ENCODE results near the gene MMP11.
A peak's percentile ranks its signal among the peaks of the same experiment; 100 is the strongest.

The MMP11 gene

DNA sequence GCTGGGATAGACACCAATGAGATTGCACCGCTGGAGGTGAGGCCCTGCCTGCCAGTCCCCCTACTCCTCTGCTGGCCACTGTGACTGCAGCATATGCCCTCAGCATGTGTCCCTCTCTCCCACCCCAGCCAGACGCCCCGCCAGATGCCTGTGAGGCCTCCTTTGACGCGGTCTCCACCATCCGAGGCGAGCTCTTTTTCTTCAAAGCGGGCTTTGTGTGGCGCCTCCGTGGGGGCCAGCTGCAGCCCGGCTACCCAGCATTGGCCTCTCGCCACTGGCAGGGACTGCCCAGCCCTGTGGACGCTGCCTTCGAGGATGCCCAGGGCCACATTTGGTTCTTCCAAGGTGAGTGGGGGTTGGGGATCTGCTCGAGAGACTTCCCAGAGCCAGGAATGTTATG lies 8.4 kb downstream of the MMP11 start:
- no peak for DNase-seq (ENCODE audit: low read depth in 2 of 2)

GRCh38 chr22:23781511-23782183 lies 9.0 kb downstream of the MMP11 start:
- no peak for DNase-seq (ENCODE audit: low read depth in 2 of 2)

DNA sequence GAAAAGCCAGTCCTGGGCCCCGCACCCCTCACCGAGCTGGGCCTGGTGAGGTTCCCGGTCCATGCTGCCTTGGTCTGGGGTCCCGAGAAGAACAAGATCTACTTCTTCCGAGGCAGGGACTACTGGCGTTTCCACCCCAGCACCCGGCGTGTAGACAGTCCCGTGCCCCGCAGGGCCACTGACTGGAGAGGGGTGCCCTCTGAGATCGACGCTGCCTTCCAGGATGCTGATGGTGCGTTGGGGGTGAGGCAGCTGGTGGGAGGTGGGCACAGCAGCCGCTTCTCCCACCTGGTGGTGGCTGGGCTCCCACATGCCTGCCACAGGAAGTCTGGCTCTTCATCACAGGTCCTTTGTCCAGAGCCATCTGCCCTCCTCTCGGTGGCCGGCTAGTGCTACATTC lies 9.6 kb downstream of the MMP11 start:
- DNase-seq (ENCODE audit: low read depth in 2 of 2), result no peak

GRCh38 chr22:23782703-23783102 lies 10.1 kb downstream of the MMP11 start:
- DNase-seq (ENCODE audit: low read depth in 2 of 2), result no peak

- no peak for DNase-seq (ENCODE audit: low read depth in 2 of 2)
Observed at GRCh38 chr22:23783265-23784150, 10.9 kb downstream of the MMP11 start.

GRCh38 chr22:23784215-23784732 lies 11.6 kb downstream of the MMP11 start:
- DNase-seq (ENCODE audit: low read depth in 2 of 2), result no peak

- DNase-seq (ENCODE audit: low read depth in 2 of 2), result no peak
Observed at GRCh38 chr22:23786261-23786710, 13.6 kb downstream of the MMP11 start.

DNA sequence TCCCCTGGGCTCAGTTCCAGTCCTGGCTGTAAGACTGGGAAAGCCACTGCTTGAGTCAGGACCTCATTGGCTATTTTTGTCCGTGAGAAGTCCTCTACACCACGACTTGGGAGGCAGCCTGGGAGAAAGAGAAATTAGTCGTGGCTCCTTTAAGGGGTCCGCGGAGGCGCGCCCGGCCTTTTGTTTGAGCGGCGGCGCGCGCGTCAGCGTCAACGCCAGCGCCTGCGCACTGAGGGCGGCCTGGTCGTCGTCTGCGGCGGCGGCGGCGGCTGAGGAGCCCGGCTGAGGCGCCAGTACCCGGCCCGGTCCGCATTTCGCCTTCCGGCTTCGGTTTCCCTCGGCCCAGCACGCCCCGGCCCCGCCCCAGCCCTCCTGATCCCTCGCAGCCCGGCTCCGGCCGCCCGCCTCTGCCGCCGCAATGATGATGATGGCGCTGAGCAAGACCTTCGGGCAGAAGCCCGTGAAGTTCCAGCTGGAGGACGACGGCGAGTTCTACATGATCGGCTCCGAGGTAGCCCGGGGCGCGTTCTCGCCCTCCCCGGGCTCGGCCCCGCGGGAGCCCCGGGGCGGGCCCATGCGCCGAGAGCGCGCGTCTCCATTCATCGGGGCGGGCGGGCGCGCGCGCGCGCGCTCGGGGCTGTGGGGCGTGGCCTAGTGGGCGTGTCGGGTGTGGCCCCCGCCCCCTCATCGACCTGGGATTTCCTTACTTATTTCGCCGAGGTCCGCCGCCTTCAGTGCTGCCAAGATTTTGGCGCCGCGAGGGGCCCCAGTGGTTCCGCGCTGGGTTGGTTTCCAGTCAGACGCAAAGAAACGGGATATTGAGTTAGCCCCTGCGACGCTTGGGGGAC lies 14.3 kb downstream of the MMP11 start, which contains the start of gene SMARCB1:
Gene SMARCB1 (plus strand): TSS at position 215 of the 848 bp plus-strand sequence. CDS start 204 bp downstream, at position 419.
- DNase-seq (ENCODE audit: low read depth in 2 of 2), result peak; percentile 83 to 88

DNA sequence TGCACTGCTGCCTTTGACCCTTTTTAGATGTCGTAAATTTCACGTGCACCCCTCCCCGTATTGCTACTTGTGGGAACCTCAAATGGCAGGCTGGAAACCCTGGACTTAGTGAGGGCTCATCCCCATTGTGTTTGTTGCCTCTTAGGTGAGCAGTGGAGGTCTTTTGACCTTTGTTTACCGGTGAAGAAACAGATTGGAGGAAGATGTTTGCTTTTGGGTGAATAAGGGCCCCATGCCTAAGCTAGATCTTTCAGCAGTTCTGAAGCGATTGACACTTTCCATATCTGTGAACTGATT lies 14.9 kb downstream of the MMP11 start:
- DNase-seq (ENCODE audit: low read depth in 2 of 2), result no peak

GRCh38 chr22:23787910-23788309 lies 15.3 kb downstream of the MMP11 start:
- no peak for DNase-seq (ENCODE audit: low read depth in 2 of 2)

- DNase-seq (ENCODE audit: low read depth in 2 of 2), result no peak
Observed at GRCh38 chr22:23789121-23789520, 16.5 kb downstream of the MMP11 start.

DNA sequence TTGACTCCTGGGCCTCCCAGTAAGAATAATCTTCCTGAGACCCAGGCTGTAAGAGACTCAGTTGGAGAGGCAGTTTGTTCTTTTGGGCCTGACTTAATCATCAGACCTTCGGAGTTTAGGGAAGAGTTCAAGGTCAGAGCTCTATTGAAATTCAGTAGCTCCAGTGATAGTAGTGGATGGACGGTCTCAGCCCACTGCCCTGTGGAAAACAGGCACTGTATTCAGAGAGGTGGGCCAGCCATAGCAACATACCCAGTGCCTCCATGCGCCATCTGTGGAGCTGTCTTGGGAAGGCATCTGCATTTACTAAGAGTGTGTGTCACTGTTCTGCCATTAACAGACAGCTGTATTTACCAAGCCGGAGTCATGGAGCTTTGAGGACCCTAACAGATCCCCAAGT lies 17.0 kb downstream of the MMP11 start:
- DNase-seq (ENCODE audit: low read depth in 2 of 2), result no peak

DNA sequence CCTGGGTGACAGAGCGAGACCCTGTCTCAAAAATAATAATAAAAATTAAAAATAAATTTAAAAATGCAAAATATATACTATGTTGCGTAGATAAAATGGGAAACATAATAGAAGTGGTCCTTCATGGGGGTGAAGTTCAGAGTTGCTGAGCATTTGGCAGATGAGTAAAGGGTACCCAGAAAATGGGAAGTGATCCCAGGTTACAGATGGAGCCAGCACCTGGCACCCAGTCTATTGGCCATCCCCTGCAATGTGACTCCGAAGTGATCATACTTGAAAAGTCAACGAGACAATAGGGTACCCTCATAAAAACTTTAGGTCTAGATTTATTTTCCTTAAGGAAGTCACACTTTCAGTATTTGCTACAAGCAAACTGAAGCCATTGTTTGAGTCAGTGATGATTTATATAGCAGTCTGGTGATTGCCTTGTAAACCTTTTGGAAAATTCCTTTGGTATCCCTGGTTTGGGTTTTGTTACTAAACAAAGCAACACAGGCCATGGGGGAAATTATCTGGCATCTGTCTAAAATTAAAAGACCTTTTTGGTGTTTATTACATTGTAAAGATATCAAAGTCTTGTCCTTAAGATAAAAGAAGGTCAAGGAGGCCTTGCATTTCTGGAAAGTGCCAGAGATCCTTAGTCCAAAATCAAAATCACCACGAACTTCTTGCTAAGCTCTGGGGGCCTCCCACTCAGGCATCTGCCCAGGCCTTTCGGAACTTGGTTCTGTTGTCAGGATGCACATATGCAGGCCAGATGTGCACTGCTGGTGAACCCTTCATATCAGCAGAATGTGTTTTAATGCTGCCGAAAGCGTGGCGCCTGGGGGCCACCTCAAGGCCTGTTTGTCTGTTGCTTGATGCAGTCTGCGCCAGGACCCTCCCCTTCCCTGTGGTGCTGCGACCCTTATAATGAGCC lies 18.4 kb downstream of the MMP11 start:
- DNase-seq (ENCODE audit: low read depth in 2 of 2), result no peak

DNA sequence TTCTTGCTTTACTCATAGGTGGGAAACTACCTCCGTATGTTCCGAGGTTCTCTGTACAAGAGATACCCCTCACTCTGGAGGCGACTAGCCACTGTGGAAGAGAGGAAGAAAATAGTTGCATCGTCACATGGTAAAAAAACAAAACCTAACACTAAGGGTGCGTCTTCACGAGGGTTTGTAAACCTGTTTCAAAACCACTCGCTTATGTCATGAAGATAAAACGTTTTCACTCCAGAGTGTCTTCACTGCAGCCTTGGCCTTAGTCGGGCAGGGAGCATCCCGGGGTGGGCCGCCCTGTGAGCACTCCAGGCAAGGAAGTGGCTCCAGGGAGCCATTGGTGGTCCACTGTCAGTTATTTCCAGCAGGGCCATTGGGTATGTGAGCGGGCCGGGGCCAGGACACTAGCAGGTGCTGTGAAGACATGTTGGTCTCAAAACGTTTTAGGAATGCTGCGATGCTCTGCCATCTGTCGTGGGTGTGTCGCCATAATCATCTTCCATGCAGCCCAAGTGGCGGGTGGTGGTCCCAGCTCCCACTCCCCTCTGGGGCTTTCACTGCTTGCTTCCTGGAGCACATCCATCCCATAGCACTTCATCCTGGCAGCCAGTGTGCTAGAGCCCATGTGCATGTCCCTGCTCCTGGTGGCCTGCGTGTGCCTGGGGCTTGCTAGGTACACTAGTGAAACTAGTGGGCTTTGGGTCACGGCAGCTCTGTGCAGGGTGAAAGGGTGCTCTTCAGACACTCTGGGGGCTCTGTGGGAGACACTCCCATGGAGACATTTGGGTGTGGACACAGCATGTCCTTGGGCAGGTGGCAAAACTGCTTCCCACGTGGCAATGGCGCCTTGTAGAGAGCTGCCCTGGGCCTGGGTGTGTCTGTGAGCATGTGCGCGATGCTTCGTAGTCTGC lies 19.3 kb downstream of the MMP11 start:
- DNase-seq (ENCODE audit: low read depth in 2 of 2), result no peak

GRCh38 chr22:23793326-23793725 lies 20.7 kb downstream of the MMP11 start:
- no peak for DNase-seq (ENCODE audit: low read depth in 2 of 2)

DNA sequence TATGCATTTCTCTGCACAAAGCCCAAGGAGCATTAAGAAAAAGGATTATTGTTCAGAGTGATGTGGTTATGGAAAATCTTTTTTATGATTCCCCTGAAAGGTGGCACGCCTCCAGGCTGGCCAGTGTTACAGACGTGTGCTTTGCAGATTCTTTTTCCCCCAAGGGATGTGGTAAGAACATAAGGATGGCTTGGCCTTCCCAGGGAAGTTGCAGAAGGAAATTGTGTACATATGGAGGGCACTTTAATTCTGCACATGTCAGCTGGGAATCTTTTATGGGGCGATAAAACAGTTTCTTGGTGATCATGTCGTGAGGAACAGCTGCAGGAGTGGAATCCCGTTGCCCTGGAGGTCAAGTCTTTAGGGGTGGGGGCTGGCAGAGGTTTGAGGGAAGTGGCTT lies 23.8 kb downstream of the MMP11 start:
- no peak for DNase-seq (ENCODE audit: low read depth in 2 of 2)

DNA sequence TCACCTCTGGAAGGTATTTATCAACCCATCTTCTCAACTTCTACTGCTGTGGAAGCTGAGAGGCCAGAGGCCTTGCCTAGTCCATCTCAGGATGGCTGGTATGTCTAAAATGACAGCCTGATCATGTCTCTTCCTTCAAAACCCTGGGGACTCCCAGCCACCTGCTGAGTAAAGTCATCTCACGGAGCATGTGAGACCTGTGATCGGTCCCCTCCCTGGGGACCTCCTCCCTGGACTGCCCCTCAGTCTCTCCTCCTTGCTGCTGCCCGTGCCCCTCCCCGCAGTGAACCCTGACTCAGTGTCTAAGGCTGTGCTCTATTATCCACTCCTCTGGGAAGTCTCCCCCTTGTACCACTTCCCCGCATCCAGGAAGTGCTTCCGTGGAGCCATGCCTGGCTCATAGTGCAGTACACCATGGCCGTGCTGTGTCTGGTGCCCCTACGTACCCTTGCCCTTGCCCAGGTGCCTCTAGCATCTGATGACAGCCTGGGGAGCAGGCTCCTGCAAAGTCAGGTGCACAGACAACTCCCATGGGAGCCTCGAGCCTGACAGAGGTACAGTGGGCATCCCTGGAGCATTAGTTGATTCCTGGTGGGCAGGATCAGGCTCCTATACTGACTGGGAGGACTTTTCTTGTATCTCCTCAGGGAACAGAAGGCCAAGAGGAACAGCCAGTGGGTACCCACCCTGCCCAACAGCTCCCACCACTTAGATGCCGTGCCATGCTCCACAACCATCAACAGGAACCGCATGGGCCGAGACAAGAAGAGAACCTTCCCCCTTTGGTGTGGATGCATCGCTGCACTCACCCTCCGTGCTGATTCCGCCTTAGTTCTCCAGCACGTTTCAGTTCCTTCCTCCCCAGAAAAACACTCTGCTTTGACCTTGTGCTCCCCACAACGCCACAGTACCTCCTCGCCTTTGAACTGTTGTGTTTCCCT lies 27.9 kb downstream of the MMP11 start:
- DNase-seq (ENCODE audit: low read depth in 2 of 2), result no peak

DNA sequence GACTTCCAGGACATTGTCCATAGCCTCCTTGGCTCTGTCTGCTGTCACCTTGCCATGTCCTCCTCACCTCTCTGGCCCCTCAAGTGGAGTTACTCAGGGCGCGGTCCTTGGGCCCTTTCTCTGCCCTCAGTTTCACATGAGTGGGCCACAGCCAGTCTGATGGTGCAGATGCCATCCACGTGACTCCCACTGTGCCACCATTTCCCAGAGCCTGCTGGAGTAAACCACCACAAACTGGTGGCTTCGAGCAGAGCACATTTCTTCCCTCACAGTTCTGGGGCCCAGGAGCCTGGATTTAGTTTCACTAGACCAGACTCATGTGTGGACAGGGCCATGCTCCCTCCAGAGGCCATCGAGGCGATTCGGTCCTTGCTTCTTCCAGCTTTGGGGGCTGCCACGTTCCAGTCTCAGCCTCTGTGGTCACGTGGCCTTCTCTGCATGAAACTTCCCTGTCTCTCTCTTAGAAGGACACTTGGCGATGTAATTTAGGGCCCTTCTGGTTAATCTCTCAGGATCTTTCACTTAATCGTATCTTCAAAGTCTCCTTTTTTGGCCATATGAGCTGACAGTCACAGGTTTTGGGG lies 28.7 kb downstream of the MMP11 start:
- no peak for DNase-seq (ENCODE audit: low read depth in 2 of 2)

All from stimulated activated CD4-positive, alpha-beta T cell treated with anti-CD3 and anti-CD28 coated beads, Interleukin-4, amount 100 ng/mL, for 48 hours (primary cell).